ENCODE data around the gene WWC1.
A peak's percentile ranks its signal among the peaks of the same experiment; 100 is the strongest.
"Not testable (repeated sequence)": the region's sequence is repeated elsewhere in the genome, so short reads cannot be mapped to it uniquely, and the experiment has no call there.

The WWC1 gene

DNA sequence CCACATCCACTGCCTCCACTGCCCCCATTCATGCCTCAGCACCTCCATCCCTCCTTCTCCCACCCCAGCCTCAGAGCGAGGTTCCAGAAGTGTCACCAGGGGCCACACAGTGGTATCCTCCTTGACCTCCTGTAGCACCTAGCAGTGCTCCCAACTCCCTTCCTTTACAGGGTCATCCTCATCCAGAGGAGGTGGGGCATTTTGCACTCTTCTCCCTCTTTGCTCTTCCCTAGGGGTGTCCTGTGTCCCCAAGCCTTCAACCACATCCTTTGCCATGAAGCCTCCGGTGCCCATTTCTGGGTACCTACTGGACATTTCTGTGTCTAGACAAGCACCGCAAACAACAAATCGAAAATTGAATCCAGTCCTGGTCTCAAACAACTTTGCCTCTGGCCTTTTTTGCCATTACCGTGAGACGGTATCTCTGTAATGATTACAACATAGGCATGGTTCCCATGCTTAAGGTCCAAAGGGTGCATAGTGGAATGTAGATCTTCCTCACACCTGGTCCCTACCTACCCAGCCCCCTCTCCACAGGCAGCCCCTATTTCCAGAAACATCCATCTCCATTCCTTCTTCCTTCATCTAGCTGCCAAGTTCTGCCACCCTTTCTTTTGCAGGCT, 17.6 kb downstream of the WWC1 start:
- DNase-seq (ENCODE audit: low read depth) = no peak

DNA sequence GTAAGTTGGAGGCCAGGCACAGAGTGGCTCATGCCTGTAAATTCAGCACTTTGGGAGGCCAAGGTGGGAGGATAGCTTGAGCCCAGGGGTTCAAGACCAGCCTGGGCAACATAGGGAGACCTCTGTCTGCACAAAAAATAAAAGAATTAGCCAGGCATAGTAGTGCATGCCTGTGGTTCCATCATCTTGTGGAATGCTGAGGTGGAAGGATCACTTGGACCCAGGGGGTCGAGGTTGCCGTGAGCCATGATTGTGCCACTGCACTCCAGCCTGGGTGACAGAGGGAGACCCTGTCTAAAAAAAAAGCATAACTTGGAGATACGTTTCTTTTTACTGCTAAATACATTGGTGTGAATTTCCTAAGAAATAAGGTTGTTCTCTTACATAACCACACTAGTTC, 19.1 kb downstream of the WWC1 start:
- not testable (repeated sequence) for DNase-seq (ENCODE audit: low read depth)

DNA sequence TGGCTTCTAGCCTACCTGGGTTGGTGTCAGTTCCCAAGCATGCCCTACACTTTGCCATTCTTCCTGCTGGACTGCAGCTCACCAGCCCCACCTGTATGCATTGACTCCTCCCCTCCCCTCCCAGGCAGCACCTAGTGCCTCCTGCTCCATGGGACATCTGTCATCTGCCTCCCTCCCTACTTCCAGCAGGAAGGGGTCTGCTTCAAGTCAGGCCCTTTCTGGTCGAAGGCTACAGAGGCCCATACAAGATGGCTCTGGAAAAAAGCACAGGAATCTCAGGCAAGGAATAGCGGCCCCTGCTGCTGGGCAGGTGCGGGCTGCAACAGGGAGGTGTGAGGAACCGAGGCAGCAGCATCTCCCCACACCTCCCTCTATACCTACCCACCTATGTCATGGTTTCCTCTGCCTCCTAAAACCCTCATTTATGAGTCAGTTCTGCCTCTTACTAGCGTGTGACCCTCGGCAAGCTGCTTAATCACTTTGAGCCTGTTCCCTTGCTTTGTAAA, 19.7 kb downstream of the WWC1 start:
- no peak for DNase-seq (ENCODE audit: low read depth)

DNA sequence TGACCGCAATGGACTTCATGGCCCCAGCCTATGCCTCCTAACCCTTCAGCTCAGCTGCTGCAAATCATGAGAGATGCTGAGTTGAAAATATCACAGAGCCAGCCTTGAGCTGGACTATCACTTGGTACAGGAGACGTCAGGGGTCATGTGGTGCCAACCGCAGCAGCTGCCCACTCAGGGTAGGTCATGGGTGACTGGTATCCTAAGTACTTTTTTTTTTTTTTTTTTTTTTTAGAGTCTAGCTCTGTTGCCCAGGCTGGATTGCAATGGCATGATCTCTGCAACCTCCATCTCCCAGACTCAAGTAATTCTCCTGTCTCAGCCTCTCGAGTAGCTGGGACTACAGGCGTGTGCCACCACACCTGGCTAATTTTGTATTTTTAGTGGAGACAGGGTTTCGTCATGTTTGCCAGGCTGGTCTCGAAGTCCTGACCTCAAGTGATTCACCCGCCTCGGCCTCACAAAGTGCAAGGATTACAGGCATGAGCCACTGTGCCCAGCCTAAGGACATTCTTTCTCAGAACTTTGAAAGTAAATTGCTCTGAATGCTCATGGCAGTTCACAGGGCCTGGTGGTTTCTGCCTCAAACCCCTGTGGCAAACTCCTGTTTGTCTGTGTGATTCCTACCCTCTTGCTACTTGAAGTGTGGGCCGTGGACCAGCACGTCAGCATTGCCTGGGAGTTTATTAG, 21.3 kb downstream of the WWC1 start:
- no peak for DNase-seq (ENCODE audit: low read depth)

DNA sequence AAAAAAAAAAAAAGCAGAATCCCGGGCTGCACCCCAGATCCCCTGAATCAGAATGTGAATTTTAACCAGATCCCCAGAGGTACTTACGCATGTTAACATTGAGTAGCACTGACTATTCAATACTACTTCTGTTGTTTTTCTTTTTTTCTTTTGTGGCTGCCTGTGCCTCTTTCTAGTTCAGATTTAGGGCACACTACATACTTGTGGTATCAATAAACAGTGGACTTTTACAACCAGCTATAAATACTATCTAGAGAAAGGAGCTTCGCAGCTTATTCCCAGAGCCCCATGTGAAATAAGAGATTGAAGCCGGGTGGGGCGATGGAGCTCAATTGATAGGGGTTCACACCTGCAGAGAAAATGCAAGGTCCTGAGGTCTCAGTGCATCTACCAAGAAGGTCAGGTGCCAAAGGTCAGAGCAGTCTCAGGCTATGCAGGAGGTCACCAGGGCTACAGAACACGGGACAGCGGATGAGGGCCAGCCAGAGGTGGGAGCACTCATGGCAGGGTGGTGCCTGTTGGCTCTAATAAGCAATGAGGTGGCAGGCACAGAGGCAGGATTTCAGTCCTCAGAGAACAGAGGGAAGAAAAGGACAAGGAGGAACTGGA, 22.3 kb downstream of the WWC1 start:
- DNase-seq (ENCODE audit: low read depth) = no peak

DNA sequence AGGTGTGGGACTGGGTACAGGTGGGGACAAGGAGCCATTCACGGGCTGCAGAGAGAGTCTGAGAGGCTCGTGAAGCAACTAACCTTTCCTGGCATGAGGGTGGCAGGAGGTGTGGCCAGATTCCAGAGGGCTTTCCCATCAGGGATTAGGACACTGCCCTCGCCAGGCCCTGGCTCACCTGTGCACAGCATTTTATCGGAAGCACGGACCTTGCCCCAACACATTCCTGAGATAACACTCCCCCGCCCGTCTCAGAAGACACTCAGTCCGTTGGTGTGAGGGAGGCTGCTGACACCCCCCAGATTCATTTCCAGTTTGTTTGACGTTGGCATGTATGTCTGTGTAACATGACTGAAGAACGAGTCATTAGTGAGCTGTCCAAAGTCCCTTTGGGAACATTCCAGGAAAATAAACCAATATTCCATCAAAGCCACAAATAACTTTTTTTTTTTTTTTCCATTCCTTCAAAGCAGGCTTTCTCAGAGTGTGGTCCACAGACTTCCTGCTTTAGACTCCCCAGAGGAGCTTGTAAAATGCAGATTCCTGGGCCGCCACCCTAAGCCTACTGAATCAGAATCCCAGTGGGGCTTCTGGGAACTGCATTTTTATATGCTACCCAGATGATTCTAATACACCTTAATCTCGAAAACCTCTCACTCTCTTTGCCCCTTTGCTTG, 23.4 kb downstream of the WWC1 start:
- no peak for DNase-seq (ENCODE audit: low read depth)

DNA sequence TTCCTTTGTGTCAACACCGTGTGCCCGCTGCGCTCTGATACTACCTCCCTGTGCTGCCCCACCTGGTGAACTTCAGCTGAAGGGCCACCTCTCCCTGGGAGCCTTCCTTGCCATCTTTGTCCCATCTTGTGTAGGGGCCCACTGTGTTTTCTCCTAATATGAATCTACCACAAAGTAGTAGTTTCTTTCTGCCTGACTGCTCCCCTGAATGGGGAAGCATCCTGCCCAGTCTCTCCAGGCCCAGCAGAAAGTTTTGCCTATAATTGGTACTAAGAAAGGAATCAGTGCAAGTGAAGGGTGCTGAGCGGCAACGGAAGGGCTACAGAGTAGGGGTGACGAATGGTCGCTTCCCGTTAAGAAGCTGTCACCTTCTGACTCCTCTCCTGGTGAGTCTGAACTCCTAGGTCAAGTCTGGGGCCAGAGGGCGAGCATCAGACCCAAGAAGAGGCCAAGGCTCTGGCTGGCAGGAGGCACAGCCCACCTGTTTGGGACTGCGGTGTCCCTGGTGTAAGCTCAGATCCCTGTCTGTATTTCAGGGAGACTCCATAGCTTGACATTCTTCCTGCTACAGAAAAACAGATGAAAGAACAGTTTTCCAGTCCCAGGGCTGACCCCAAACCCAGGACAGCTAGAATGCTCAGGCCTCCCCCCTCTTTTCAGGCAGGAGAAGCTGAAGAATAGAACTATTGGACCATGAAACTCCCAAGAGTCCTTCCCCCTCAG, 24.1 kb downstream of the WWC1 start:
- no peak for DNase-seq (ENCODE audit: low read depth)

DNA sequence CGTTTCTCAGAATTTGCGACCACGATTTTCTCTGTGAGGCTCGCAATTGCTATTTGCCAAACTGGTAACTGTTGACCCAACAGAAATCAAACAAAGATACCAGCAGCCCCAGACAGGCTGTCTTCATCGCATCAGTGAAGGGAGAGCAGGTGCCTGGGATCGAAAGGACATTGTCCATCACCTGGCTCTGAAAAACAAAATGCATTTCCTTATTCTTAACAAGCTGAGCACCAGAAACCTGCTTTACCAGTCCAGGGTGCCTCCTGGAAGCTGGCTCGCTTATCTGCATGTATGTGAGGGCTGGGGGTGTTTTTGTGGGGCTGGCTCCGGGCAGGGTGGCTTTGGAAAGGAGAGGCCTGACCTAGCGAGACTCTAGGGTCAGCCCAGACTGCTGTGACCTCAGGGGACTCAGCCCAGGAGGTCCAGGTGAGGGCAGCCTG, 24.7 kb downstream of the WWC1 start:
- DNase-seq (ENCODE audit: low read depth) = no peak

DNA sequence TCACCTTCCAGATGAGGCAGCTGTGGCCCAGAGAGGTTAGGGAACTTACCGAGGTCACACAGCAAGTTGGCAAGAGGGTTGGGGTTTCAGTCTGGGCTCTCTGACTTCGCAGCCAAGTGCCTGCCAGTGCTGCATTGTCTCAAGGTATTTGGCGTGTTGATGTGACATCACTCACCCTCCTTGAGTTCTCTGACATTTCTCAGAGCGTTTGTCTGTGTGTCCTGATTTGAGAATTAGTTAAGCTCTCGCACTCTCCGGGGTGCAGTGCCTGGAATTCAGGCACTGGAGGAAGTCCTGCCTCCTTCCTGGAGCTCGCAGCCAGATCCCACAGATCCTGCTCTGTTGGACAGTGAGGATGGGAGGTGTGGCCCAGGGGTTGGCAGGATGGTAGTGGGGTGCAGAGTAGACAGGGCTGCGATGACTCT, 25.7 kb downstream of the WWC1 start:
- DNase-seq (ENCODE audit: low read depth) = no peak

DNA sequence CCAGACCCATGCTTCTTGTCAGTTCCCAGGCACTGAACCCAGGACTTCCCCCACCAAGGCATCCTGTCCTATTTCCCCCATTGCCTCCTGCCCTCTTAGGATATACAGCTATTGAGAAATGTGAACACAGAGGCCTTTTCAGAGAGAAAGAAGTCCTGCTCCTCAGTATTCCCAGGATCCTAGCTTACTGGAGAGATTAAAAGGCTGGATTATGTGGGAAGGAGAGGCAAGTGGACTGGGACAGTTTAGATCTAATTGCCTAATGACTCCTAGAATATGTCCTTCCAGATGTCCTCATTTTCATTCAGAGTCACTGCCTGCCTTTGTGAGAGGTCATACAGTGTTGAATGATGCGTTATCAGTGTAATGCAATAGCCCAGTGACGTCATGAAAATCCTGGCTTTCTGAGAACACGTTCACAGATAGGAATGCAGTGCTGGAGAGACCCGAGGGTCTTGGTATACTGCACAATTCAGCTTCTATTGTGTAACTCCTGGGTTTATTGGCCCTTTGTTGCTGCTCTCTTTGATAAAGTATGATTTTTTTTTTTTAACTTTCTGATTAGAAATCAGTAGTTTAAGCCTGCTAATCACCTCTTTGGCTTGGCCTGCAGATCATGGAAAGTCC, 26.2 kb downstream of the WWC1 start:
- DNase-seq (ENCODE audit: low read depth) = no peak

DNA sequence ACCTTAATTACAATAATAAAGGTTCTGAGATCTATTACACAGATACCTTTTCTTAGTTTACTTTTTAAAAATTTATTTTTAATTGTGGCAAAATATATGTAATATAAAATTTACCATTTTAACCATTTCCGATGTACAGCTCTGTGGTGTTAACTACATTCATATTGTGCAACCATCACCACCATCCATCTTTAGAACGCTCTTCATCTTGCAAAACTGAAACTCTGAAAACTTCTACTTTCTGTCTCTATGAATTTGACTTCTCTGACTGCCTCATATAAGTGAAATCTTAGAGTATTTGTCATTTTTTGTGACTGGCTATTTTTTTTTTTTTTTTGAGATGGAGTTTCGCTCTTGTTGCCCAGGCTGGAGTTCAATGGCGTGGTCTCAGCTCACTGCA, 26.8 kb downstream of the WWC1 start:
- no peak for DNase-seq (ENCODE audit: low read depth)

DNA sequence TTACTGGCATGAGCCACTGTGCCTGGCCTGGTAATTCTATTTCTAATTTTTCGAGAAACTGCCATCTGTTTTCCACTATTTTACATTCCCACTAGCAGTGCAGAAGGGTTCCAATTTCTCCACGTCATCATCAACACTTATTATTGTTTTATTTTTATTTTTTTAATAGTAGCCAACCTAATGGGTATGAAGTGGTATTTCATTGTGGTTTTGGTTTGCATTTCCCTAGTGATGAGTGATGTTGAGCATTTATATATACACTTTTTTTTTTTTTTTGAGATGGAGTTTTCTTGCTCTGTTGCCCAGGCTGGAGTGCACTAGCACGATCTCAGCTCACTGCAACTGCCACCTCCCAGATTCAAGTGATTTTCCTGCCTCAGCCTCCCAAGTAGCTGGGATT, 28.3 kb downstream of the WWC1 start:
- DNase-seq (ENCODE audit: low read depth) = no peak

DNA sequence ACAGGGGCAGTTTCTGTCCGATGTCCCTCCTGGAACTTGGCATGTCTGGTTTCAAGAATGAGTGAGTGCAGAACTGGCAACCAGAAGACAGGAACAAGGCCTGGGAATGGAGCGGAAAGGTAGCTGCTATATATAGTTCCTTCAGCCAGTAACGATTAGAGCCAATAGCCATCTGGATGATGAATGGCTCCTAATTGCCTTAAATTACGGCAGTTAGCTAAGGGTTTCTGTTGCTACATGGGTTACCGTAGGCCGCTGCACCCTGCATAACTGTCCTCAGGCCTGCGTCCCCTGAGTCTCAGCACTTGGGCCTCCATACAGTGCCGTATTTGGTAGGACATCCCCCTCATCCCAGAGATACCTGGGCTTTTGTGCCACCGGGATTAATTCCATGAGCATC, 29.4 kb downstream of the WWC1 start:
- DNase-seq (ENCODE audit: low read depth) = no peak

DNA sequence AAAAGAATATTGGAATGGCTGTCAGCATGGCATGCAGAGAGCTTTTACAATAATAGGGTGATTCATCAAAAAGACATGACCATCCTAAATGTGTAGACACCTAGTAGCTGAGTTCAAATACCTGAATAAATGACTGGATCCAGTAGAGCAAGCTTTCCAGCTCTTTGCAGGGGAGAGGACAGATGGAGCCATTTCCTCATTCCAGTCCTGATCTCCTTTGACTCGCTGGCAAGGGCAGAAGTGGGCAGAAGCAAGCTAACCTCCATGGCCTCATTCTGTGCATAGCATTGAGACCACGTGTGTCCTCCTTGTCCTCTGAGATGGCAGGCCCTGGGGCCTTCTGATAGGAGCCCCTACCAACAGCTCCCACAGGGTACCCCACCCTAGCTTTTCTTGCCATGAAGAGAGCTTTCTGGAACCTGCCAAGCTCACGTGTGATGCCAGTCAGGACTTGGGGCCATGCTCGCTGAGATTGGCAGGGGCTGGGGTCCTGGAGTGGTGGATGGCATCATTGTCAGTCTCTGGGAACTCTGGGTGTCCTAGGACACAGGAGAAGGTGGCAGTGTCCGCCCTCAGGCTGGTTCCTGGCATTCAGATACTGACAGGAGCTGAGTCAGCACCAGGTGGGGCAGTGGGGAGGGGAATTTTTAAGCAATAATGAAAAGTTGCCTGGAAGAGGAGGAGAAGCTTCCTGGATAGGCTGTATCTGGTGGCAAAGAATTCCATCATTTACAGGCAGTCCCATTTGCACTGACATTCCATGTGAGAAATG, 33.6 kb downstream of the WWC1 start:
- no peak for DNase-seq (ENCODE audit: low read depth)

DNA sequence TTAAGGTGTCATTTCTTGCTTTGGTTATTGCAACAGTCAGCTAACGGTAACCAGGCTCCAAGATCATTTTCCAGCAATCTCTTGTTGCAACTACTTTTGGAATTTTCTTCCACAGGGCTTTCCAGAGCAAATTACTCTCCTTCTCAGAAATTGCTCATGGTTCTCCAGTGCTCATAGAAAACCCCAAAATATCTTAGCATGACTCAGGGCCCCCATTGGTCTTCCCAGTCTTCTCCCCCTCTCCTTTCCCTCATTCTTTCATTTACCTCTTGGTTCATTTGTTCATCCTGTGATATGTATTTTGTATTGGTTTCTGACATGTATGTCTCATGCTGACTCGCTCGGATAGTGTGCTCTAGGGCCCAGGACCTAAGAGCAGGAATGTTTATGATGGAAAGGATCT, 35.6 kb downstream of the WWC1 start:
- DNase-seq (ENCODE audit: low read depth) = no peak

DNA sequence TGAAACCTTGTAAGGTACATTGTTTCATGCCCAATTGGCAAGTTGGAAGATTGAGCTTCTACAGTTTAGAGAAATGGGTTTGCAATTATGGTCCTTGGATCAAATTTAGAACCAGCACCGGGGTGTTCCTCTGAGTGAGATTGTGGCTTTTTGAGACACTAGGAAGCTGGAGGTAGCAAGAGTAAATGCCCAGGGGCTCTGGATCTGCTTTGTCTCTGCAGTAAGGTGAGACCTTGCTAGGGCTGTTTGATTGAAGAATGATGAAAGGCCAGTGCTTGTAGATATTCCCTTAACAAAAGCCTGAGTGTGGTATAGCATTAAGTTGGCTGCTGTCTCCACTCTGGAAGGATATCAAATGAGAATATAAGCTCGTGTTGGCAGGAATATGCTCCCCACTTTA, 36.0 kb downstream of the WWC1 start:
- no peak for DNase-seq (ENCODE audit: low read depth)

DNA sequence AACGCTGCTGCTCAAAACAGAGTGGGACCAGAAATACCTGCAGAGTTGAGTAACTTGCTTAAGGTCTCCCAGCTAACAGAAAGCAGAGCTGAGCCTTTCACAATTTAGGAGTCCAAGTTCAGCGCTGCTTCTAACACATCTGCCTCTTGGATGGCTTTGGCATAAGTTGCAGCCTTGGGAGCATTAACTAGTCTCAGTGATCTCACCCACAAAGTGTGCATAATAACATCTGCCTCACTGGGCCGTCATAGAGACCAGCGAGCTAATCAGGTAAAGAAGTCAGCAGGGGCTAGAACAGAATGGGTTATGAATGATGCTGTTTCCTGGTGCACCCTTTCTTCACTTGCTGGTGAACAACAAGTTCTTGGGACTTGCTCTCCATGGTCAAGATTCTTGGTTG, 36.5 kb downstream of the WWC1 start:
- DNase-seq (ENCODE audit: low read depth) = no peak

DNA sequence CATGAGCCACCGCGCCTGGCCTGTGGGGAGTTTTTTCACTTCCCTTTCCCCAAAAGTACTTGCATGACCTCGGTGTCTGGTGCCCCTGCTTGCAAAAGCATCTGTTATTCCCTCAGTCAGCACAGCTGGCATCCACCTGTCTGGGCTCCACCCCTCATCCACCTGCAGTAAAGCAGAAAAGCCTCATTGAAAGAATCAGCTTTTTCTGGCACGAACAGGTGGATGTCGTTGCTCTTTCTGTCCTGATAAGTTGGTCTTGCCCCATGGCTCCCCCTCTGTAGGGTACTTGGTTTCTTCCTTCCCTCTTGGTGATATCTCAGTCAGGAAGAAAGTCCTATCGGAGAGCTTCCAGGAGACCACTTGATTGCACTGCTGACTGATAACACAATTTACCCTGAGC, 37.4 kb downstream of the WWC1 start:
- DNase-seq (ENCODE audit: low read depth) = peak; percentile 82

DNA sequence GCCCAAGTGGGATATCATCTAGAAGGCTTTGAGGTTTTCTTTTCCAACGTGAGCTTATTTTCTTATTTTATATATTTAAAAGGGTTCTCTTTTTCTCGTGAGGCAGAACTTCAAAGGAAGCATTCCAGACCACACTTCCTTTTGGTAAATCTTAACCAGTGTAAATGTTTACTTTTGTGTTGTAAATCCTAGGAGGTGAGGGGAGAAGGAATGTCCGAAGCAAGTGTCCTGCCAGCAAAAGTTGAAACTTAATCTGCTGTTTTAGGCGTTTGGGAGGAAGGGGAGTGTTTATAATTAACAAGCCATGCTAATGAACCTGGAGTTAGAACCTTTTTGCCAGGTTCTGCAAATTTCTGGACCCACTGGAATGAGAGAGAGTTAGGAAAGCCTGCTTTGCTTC, 37.9 kb downstream of the WWC1 start:
- no peak for DNase-seq (ENCODE audit: low read depth)

DNA sequence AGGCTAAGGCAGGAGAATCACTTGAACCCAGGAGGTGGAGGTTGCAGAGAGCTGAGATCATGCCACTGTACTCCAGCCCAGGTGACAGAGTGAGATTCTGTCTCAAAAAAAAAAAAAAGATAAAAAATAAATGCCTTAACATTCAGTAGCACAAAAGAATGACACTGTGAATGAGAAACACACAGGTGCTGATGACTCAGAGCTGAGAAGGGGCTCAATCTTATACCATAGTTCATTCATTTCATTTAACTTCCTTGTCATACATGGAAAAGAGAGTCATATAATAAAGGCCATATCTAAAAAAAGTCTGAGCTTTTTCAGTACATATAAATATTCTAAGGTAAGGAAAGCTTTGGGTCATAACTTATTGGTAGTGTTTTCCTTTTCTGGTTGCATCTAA, 40.6 kb downstream of the WWC1 start:
- DNase-seq (ENCODE audit: low read depth) = no peak

DNA sequence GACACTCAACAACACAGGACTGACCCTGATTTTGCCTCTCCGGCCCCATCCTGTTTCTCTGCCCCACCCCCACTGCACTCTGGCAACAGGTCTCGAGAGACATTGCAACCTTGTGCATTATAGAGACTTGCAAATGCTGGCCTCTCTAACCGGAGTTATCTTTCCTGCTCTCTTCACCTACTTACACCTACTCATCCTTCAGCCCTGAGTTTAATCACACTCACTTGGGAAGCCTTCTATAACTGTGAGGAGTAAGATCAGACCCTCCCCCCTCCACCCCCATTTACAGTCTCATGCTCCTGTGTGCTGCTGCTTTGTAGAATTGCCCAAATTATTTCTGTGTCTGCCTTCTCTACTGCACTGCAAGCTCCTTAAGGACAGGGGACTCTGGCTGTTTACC, 42.8 kb downstream of the WWC1 start:
- no peak for DNase-seq (ENCODE audit: low read depth)
